NCI-H187 treated with DMSO at 0.1 percent for 48 hours (cell line): ENCODE measurements around the gene VEGFA.

ENCODE experiments used
- DNase-seq: peaks from one replicate; lab custom pipeline; 2025; lab: John Stamatoyannopoulos, UW

VEGFA gene

DNA sequence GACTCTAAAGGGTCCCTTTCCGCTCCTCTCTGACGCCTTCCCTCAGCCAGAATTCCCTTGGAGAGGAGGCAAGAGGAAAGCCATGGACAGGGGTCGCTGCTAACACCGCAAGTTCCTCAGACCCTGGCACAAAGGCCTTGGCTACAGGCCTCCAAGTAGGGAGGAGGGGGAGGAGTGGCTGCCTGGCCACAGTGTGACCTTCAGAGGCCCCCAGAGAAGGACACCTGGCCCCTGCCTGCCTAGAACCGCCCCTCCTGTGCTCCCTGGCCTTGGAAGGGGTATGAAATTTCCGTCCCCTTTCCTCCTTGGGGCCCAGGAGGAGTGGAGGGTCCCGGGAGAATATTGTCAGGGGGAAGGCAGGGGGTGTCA lies 2.7 kb downstream of the VEGFA start:
- no peak for DNase-seq

DNA sequence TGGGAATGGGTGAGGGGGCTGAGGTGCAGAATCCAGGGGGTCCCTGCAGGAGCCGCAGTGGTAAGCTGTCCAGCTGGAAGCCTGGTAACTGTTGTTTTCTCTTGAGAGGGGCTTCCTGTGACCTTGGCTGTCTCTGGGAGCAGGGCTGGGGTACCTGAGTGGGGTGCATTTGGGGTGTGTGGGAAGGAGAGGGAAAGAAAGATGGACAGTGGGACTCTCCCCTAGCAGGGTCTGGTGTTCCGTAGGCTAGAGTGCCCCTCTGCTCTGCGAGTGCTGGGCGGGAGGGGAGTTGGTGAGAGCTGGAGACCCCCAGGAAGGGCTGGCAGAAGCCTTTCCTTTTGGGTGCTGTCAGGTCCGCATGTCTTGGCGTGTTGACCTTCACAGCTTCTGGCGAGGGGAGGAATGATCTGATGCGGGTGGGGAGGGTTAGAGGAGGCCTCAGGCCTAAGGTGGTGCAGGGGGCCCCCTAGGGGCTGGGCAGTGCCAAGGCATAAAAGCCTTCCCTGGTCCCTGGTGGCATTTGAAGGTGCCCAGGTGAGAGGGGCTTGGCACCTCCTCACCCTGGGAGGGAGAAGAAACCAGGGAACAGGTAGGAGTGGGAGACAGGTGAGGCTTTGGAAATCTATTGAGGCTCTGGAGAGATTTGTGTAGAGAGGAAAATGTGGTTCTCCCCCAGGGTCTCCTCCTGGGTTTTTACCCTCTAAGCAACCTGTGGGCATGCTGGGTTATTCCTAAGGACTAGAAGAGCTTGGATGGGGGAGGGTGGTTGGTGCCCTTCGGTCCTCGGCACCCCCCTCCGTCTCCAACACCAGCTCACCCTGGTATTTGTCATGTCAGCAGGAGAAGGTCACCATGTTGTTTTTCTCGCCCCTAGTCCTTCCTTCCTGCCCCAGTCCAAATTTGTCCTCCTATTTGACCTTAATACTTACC lies 3.3 kb downstream of the VEGFA start:
- no peak for DNase-seq

DNA sequence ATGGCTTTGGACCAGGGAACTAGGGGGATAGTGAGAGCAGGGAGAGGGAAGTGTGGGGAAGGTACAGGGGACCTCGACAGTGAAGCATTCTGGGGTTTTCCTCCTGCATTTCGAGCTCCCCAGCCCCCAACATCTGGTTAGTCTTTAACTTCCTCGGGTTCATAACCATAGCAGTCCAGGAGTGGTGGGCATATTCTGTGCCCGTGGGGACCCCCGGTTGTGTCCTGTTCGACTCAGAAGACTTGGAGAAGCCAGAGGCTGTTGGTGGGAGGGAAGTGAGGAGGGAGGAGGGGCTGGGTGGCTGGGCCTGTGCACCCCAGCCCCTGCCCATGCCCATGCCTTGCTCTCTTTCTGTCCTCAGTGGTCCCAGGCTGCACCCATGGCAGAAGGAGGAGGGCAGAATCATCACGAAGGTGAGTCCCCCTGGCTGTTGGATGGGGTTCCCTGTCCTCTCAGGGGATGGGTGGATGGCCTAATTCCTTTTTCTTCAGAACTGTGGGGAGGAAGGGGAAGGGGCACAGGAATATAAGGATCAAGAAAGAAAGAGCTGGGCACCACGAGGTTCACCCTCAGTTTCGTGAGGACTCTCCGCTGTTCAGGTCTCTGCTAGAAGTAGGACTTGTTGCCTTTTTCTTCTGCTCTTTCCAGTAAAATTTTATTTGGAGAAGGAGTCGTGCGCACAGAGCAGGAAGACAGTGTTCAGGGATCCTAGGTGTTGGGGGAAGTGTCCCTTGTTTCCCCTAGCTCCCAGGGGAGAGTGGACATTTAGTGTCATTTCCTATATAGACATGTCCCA lies 4.2 kb downstream of the VEGFA start:
- DNase-seq: no peak

DNA sequence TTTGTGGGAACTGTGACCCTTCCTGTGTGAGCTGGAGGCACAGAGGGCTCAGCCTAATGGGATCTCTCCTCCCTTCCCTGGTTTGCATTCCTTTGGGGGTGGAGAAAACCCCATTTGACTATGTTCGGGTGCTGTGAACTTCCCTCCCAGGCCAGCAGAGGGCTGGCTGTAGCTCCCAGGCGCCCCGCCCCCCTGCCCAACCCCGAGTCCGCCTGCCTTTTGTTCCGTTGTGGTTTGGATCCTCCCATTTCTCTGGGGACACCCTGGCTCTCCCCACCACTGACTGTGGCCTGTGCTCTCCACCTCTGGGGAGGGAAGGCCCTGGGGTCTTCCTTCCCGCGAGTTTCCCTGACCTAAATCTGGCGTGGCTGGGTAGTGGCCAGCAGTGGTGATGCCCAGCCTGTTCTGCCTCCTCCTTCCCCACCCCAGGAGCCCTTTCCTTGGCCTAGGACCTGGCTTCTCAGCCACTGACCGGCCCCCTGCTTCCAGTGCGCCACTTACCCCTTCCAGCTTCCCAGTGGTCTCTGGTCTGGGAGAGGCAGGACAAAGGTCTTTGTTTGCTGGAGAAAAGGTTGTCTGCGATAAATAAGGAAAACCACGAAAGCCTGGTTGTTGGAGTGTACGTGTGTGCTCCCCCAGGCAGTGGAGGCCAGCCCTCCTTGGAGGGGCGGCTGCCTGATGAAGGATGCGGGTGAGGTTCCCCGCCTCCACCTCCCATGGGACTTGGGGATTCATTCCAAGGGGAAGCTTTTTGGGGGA lies 4.9 kb downstream of the VEGFA start:
- no peak for DNase-seq

DNA sequence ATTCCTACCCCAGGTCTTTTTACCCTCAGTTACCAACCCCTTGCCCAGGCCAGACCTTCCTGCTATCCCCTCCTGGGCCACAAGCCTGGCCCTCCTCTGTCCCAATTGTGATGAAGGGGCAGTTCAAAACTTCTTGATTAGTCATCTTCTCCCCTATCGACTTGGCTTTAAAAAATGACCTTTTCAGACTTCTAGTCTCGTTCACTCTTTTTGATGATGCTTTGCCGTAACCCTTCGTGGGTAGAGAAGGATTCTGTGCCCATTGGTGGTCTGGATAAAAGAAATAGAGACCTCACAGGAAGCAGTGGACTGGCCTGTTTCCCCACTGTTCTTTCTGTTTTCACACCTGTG lies 5.5 kb downstream of the VEGFA start:
- DNase-seq: no peak

DNA sequence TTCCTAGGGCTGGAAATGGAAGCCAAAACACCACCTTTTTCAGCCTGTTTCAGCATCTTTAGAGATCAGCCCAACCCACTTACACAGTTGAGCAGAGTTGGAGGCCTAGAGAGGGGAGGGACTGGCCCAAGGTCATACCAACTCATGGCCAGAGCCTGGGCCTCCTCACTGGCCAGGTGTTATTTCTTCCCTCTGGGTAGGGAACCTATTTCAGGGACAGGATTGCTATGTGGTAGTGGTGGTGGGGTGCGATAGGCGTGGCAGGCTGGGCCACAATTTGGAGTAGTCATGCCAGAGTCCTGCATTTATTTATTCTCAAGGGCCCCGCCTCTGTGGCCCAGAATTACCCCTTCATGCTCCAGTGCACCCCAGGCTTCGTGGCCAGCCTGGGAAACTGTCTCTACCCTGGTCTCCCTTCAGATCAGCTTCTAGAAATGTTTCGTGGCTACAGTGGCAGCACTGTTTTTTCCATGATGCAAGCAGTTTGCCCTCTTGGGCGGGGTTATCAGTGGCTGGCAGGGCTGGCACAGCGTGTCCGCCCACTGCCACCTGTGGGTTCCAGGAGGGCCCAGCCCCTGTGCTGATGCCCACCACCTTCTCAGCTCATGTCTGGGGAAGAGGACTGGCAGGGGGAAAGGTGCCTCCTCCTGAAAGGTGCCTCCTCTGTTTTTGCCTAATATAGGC lies 6.2 kb downstream of the VEGFA start:
- DNase-seq: no peak

DNA sequence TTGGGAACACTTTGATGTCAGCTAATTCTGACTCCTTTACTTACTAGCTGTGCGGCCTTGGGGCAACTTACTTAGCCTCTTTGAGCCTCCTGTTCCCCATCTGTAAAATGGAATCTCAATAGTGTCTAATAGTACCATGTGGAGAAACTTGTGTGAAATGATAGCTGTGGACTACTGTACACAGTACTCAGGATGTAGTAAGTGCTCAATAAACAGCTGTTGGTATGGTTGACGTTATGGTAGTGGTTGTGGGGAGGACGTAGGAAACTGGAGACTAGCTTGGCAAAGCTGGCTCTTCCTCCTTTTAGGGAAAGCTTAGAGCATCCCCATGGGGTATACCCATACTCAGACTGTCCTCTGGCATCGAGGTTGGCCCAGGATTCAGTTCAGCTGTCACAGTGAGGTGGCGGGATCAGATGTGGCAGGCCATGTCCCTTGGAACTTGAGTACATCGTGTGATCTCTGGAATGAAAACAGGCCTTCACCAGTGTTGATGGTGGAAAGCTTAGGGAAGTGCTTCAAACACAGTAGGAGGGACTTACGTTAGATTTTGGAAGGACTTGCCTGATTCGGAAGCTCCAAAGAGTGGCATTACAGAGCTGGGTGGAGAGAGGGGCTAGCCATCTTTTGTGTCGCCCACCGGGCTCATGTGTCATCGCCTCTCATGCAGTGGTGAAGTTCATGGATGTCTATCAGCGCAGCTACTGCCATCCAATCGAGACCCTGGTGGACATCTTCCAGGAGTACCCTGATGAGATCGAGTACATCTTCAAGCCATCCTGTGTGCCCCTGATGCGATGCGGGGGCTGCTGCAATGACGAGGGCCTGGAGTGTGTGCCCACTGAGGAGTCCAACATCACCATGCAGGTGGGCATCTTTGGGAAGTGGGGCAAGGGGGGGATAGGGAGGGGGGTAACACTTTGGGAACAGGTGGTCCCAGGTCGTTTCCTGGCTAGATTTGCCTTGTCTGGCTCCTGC lies 7.1 kb downstream of the VEGFA start:
- no peak for DNase-seq

DNA sequence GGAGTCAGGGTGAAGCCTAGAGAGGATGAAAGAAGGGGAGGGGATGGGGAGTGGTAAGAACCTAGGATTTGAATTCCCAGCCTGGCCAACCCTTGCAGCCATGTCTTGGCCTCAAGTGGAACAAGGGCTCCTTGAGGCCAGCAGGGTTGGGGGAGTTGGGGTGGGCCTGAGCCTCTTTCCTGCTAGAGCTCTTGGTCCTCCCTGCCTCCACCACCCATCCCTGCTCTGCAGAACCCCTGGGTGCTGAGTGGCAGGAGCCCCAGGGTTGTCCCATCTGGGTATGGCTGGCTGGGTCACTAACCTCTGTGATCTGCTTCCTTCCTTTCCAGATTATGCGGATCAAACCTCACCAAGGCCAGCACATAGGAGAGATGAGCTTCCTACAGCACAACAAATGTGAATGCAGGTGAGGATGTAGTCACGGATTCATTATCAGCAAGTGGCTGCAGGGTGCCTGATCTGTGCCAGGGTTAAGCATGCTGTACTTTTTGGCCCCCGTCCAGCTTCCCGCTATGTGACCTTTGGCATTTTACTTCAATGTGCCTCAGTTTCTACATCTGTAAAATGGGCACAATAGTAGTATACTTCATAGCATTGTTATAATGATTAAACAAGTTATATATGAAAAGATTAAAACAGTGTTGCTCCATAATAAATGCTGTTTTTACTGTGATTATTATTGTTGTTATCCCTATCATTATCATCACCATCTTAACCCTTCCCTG lies 8.3 kb downstream of the VEGFA start:
- DNase-seq: no peak

DNA sequence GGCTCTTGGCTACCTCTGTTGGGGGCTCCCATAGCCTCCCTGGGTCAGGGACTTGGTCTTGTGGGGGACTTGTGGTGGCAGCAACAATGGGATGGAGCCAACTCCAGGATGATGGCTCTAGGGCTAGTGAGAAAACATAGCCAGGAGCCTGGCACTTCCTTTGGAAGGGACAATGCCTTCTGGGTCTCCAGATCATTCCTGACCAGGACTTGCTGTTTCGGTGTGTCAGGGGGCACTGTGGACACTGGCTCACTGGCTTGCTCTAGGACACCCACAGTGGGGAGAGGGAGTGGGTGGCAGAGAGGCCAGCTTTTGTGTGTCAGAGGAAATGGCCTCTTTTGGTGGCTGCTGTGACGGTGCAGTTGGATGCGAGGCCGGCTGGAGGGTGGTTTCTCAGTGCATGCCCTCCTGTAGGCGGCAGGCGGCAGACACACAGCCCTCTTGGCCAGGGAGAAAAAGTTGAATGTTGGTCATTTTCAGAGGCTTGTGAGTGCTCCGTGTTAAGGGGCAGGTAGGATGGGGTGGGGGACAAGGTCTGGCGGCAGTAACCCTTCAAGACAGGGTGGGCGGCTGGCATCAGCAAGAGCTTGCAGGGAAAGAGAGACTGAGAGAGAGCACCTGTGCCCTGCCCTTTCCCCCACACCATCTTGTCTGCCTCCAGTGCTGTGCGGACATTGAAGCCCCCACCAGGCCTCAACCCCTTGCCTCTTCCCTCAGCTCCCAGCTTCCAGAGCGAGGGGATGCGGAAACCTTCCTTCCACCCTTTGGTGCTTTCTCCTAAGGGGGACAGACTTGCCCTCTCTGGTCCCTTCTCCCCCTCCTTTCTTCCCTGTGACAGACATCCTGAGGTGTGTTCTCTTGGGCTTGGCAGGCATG lies 9.2 kb downstream of the VEGFA start:
- DNase-seq: no peak

DNA sequence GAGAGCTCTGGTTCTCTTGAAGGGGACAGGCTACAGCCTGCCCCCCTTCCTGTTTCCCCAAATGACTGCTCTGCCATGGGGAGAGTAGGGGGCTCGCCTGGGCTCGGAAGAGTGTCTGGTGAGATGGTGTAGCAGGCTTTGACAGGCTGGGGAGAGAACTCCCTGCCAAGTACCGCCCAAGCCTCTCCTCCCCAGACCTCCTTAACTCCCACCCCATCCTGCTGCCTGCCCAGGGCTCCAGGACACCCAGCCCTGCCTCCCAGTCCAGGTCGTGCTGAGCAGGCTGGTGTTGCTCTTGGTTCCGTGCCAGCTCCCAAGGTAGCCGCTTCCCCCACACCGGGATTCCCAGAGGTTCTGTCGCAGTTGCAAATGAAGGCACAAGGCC lies 9.8 kb downstream of the VEGFA start:
- DNase-seq: no peak

DNA sequence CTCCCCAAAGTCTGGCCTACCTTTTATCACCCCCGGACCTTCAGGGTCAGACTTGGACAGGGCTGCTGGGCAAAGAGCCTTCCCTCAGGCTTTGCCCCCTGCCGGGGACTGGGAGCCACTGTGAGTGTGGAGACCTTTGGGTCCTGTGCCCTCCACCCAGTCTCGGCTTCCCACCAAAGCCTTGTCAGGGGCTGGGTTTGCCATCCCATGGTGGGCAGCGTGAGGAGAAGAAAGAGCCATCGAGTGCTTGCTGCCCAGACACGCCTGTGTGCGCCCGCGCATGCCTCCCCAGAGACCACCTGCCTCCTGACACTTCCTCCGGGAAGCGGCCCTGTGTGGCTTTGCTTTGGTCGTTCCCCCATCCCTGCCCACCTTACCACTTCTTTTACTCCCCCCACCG lies 10.3 kb downstream of the VEGFA start:
- DNase-seq: no peak

DNA sequence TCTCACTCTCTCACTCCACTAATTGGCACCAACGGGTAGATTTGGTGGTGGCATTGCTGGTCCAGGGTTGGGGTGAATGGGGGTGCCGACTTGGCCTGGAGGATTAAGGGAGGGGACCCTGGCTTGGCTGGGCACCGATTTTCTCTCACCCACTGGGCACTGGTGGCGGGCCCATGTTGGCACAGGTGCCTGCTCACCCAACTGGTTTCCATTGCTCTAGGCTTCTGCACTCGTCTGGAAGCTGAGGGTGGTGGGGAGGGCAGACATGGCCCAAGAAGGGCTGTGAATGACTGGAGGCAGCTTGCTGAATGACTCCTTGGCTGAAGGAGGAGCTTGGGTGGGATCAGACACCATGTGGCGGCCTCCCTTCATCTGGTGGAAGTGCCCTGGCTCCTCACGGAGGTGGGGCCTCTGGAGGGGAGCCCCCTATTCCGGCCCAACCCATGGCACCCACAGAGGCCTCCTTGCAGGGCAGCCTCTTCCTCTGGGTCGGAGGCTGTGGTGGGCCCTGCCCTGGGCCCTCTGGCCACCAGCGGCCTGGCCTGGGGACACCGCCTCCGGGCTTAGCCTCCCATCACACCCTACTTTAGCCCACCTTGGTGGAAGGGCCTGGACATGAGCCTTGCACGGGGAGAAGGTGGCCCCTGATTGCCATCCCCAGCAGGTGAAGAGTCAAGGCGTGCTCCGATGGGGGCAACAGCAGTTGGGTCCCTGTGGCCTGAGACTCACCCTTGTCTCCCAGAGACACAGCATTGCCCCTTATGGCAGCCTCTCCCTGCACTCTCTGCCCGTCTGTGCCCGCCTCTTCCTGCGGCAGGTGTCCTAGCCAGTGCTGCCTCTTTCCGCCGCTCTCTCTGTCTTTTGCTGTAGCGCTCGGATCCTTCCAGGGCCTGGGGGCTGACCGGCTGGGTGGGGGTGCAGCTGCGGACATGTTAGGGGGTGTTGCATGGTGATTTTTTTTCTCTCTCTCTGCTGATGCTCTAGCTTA lies 11.2 kb downstream of the VEGFA start:
- DNase-seq: no peak

DNA sequence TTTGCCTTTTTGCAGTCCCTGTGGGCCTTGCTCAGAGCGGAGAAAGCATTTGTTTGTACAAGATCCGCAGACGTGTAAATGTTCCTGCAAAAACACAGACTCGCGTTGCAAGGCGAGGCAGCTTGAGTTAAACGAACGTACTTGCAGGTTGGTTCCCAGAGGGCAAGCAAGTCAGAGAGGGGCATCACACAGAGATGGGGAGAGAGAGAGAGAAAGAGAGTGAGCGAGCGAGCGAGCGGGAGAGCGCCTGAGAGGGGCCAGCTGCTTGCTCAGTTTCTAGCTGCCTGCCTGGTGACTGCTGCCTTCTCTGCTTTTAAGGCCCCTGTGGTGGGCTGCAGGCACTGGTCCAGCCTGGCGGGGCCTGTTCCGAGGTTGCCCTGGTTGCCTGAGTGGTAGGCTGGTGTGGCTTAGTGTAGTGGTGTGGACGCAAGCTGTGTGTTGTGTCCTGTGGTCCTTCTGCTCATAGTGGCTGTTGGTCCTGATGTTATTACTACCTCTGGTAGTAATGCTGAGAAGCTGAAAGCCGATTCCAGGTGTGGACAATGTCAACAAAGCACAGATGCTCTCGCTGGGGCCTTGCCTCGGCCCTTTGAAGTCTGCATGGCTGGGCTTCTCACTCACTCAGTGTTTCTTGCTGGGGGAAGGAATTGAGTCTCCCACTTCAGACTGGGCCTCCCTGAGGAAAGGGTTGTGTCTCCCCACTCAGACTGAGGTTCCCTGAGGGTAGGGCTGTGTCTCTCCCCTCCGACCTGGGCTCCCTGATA lies 12.1 kb downstream of the VEGFA start:
- DNase-seq: no peak

DNA sequence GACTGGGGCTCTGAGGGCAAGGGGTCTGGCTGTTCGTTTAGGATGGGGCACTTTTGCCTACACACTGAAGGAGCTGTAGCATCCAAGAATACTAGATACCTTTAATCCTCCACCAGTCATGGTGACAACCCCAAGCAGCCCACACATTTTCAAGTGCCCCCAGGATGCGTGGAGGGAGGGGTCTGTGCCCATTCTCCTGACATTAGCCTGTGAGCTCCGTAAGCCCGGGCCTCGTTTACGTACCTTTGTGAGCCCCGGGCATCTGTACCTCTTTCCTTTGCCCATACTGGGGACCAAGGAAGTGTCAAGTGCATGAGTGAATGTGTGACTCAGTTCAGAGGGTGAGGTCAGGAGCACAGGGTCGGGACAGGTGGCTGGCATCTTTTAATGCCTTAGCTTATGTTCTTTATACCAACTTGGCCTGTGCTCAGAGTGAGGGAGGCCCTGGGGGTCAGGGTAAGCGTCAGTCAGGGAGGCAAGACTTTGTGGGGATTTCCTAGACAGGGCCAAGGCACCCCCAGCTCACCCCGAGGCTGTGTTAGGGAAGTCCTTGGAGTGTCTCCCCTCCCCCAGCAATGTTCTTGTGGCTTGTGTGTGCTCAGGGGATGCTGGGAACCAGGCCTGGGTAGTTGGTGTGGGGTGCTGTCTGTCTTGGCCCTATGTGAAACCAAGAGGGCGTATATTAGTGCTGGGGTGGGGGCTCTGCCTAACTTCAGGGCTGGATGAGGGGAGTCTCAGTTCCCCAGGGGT lies 12.9 kb downstream of the VEGFA start:
- no peak for DNase-seq

DNA sequence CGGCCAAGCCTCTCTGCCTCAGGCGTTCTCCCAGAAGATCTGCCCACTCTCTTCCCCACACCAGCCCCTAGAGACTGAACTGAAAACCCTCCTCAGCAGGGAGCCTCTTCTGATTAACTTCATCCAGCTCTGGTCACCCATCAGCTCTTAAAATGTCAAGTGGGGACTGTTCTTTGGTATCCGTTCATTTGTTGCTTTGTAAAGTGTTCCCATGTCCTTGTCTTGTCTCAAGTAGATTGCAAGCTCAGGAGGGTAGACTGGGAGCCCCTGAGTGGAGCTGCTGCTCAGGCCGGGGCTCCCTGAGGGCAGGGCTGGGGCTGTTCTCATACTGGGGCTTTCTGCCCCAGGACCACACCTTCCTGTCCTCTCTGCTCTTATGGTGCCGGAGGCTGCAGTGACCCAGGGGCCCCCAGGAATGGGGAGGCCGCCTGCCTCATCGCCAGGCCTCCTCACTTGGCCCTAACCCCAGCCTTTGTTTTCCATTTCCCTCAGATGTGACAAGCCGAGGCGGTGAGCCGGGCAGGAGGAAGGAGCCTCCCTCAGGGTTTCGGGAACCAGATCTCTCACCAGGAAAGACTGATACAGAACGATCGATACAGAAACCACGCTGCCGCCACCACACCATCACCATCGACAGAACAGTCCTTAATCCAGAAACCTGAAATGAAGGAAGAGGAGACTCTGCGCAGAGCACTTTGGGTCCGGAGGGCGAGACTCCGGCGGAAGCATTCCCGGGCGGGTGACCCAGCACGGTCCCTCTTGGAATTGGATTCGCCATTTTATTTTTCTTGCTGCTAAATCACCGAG lies 14.2 kb downstream of the VEGFA start:
- no peak for DNase-seq
